Mucosa of stomach (tissue), 1 donor: ENCODE results near the gene DTNB.
"Not testable (repeated sequence)": the region's sequence is repeated elsewhere in the genome, so short reads cannot be mapped to it uniquely, and the experiment has no call there.

Experiments
- H3K27me3 ChIP-seq: one replicate; pipeline ENCODE4 v1.7.0; 2013; ENCODE audit warnings: mild to moderate bottlenecking, low read length; ENCODE audit not compliant: control insufficient read depth, insufficient read depth
- H3K36me3 ChIP-seq: one replicate; pipeline ENCODE4 v1.7.0; 2013; ENCODE audit warnings: low read length; ENCODE audit not compliant: control insufficient read depth, insufficient read depth
- H3K4me1 ChIP-seq: one replicate; pipeline ENCODE4 v1.7.0; 2013; ENCODE audit warnings: mild to moderate bottlenecking, low read length; ENCODE audit not compliant: control insufficient read depth, insufficient read depth
- H3K4me3 ChIP-seq: one replicate; pipeline ENCODE4 v1.7.0; 2013; ENCODE audit warnings: low read length
- H3K9ac ChIP-seq: one replicate; pipeline ENCODE4 v1.7.0; 2013; ENCODE audit warnings: mild to moderate bottlenecking, low read length, moderate library complexity
- H3K9me3 ChIP-seq: one replicate; pipeline ENCODE4 v1.7.0; 2013; ENCODE audit warnings: mild to moderate bottlenecking, low read length, moderate library complexity; ENCODE audit not compliant: control insufficient read depth
- donor health status: Pancreatic carcinoma.

Gene DTNB

GRCh38 chr2:25673300-25674076 lies at the start of gene DTNB:
Gene DTNB, minus strand, starts transcription at chr2:25673577. Its CDS starts 20,917 bp downstream, at chr2:25652660.
- H3K36me3 ChIP-seq = no peaks in the 10 kb centered on the region
- no peaks in the 10 kb centered on the region for H3K27me3 ChIP-seq

GRCh38 chr2:25722224-25722623 lies 48.8 kb upstream of the DTNB start:
- Histone ChIP-seq H3K9me3 (no peaks in the 10 kb centered on the region), H3K36me3 (no peaks in the 10 kb centered on the region), H3K4me1 (peaks cover 16% of the 10 kb centered on the region), H3K4me3 (no peak overlapping the region), H3K9ac (no peak overlapping the region), H3K27me3 (peaks cover 7% of the 10 kb centered on the region)

More at GRCh38 chr2:25673300-25674076, at the start of gene DTNB:
- H3K4me1 ChIP-seq = peaks cover 6% of the 10 kb centered on the region
- H3K4me3 ChIP-seq = peak within 1 kb of the TSS; percentile 23
- peak within 1 kb of the TSS; percentile 64 for H3K9ac ChIP-seq
- no peaks in the 10 kb centered on the region for H3K9me3 ChIP-seq

- Histone ChIP-seq H3K9ac (no peak overlapping the region), H3K27me3 (peaks cover 7% of the 10 kb centered on the region), H3K9me3 (no peaks in the 10 kb centered on the region), H3K36me3 (no peaks in the 10 kb centered on the region), H3K4me1 (peaks cover 16% of the 10 kb centered on the region), H3K4me3 (no peak overlapping the region)
Measured at GRCh38 chr2:25720575-25720974, 47.2 kb upstream of the DTNB start.

DNA sequence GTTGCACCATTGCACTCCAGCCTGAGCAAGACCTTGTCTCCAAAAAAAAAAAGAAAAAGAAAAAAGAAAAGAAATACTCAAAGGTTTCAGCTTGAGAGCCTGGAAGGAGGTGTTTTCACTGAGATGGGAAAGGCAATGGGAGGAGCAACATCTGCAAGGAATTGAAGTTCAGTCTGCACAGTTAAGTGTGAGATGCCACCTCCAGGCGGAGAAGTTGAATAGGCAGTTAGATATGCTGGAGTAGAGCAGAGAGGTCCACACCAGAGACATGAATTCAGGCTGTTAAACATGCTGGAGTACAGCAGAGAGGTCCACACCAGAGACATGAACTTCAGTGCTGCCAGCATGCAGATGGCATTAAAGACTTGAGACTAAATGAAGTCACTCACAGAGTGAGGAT lies 41.4 kb upstream of the DTNB start:
- H3K36me3 ChIP-seq = no peaks in the 10 kb centered on the region
- no peak overlapping the region for H3K4me3 ChIP-seq
- no peaks in the 10 kb centered on the region for H3K9me3 ChIP-seq
- H3K4me1 ChIP-seq = peaks cover 10% of the 10 kb centered on the region
- H3K27me3 ChIP-seq = peaks cover under 1% of the 10 kb centered on the region
- H3K9ac ChIP-seq = no peak overlapping the region

GRCh38 chr2:25712455-25712854 lies 39.1 kb upstream of the DTNB start:
- no peaks in the 10 kb centered on the region for H3K27me3 ChIP-seq
- no peaks in the 10 kb centered on the region for H3K4me1 ChIP-seq
- no peaks in the 10 kb centered on the region for H3K9me3 ChIP-seq
- H3K36me3 ChIP-seq = no peaks in the 10 kb centered on the region
- H3K4me3 ChIP-seq = no peak overlapping the region
- H3K9ac ChIP-seq = no peak overlapping the region

- no peaks in the 10 kb centered on the region for H3K4me1 ChIP-seq
- H3K9ac ChIP-seq = no peak overlapping the region
- H3K9me3 ChIP-seq = no peaks in the 10 kb centered on the region
- H3K27me3 ChIP-seq = no peaks in the 10 kb centered on the region
- H3K36me3 ChIP-seq = no peaks in the 10 kb centered on the region
- no peak overlapping the region for H3K4me3 ChIP-seq
Measured at GRCh38 chr2:25711675-25712354, 38.4 kb upstream of the DTNB start.

- Histone ChIP-seq H3K4me3 (no peak overlapping the region), H3K9ac (no peak overlapping the region), H3K36me3 (no peaks in the 10 kb centered on the region)
Measured at GRCh38 chr2:25710750-25711149, 37.4 kb upstream of the DTNB start.

GRCh38 chr2:25709349-25709748 lies 36.0 kb upstream of the DTNB start:
- Histone ChIP-seq H3K9ac (no peak overlapping the region), H3K9me3 (no peaks in the 10 kb centered on the region), H3K4me3 (no peak overlapping the region), H3K27me3 (no peaks in the 10 kb centered on the region), H3K36me3 (no peaks in the 10 kb centered on the region), H3K4me1 (no peaks in the 10 kb centered on the region)

More at GRCh38 chr2:25710750-25711149, 37.4 kb upstream of the DTNB start:
- Histone ChIP-seq H3K9me3 (no peaks in the 10 kb centered on the region), H3K27me3 (no peaks in the 10 kb centered on the region), H3K4me1 (no peaks in the 10 kb centered on the region)

- H3K9me3 ChIP-seq = no peaks in the 10 kb centered on the region
- H3K4me3 ChIP-seq = no peak overlapping the region
- H3K27me3 ChIP-seq = no peaks in the 10 kb centered on the region
- H3K4me1 ChIP-seq = no peaks in the 10 kb centered on the region
- no peak overlapping the region for H3K9ac ChIP-seq
- no peaks in the 10 kb centered on the region for H3K36me3 ChIP-seq
Measured at GRCh38 chr2:25707927-25708590, 34.7 kb upstream of the DTNB start.

GRCh38 chr2:25705575-25705974 lies 32.2 kb upstream of the DTNB start:
- not testable (repeated sequence) for H3K27me3 ChIP-seq, H3K9ac ChIP-seq, H3K36me3 ChIP-seq, H3K9me3 ChIP-seq, H3K4me1 ChIP-seq, H3K4me3 ChIP-seq

GRCh38 chr2:25701801-25702200 lies 28.4 kb upstream of the DTNB start:
- Histone ChIP-seq H3K4me3 (no peak overlapping the region), H3K9ac (no peak overlapping the region), H3K36me3 (no peaks in the 10 kb centered on the region), H3K27me3 (no peaks in the 10 kb centered on the region), H3K9me3 (no peaks in the 10 kb centered on the region), H3K4me1 (peaks cover 12% of the 10 kb centered on the region)

DNA sequence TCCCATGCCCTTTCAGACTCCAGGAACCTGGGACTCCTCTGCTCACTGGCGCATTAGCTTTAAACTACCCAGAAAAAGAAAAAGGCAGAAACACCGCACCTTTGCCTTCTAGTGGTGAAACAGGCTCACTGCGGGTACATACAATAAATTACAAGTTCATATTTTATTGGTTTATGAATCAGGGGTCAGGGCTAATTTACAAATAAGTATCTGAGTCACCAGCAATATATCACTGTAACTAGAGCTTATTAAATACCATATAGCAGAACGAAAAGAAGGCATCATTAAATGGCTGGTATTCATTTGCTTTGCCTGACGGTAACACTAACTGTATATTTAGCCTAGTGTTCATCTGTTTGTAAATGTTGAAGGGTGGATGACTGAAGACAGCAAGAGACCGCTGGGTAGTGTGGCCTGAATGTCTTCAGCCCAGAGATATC lies 26.9 kb upstream of the DTNB start:
- H3K36me3 ChIP-seq = no peaks in the 10 kb centered on the region
- H3K9me3 ChIP-seq = no peaks in the 10 kb centered on the region
- peaks cover 12% of the 10 kb centered on the region for H3K4me1 ChIP-seq
- no peaks in the 10 kb centered on the region for H3K27me3 ChIP-seq
- no peak overlapping the region for H3K9ac ChIP-seq
- H3K4me3 ChIP-seq = no peak overlapping the region
